Measurements from ENCODE around the gene IBA57. TPM values are rescaled to one million over a fixed set of nuclear protein-coding genes. Genes with fewer than 3 reads are reported as not detected.

IBA57 gene
- total and polyA plus RNA-seq, 3 donors from 2014 or later = 16.0 to 23.2 (median 21.0) TPM

GRCh38 chr1:228164561-228165371 is 838 bp upstream of the IBA57 start:
- TF ChIP-seq POLR2A (IDR thresholded peaks at IDR 0.05) = no peak
- TF ChIP-seq, protein P1, sequence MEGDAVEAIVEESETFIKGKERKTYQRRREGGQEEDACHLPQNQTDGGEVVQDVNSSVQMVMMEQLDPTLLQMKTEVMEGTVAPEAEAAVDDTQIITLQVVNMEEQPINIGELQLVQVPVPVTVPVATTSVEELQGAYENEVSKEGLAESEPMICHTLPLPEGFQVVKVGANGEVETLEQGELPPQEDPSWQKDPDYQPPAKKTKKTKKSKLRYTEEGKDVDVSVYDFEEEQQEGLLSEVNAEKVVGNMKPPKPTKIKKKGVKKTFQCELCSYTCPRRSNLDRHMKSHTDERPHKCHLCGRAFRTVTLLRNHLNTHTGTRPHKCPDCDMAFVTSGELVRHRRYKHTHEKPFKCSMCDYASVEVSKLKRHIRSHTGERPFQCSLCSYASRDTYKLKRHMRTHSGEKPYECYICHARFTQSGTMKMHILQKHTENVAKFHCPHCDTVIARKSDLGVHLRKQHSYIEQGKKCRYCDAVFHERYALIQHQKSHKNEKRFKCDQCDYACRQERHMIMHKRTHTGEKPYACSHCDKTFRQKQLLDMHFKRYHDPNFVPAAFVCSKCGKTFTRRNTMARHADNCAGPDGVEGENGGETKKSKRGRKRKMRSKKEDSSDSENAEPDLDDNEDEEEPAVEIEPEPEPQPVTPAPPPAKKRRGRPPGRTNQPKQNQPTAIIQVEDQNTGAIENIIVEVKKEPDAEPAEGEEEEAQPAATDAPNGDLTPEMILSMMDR (IDR thresholded peaks at IDR 0.05) = no peak
- Histone ChIP-seq H3K9me3 (no peaks in the 10 kb centered on the region), H3K4me3 (peak overlapping the region; percentile 83 to 94), H3K27me3 (no peaks in the 10 kb centered on the region), H3K4me1 (peaks cover 16% of the 10 kb centered on the region), H3K36me3 (ENCODE audit: low read depth, missing control alignments) (no peaks in the 10 kb centered on the region), H3K27ac (peak overlapping the region; percentile 99 to 100)
- 37 to 42% methylated on average over 20 of the region's 20 CpGs for WGBS, 2 donors
- intact Hi-C loops (cut with DNase I; ENCODE audit: low total_unique reads) = no loop called here
- DNase-seq = no peak

DNA sequence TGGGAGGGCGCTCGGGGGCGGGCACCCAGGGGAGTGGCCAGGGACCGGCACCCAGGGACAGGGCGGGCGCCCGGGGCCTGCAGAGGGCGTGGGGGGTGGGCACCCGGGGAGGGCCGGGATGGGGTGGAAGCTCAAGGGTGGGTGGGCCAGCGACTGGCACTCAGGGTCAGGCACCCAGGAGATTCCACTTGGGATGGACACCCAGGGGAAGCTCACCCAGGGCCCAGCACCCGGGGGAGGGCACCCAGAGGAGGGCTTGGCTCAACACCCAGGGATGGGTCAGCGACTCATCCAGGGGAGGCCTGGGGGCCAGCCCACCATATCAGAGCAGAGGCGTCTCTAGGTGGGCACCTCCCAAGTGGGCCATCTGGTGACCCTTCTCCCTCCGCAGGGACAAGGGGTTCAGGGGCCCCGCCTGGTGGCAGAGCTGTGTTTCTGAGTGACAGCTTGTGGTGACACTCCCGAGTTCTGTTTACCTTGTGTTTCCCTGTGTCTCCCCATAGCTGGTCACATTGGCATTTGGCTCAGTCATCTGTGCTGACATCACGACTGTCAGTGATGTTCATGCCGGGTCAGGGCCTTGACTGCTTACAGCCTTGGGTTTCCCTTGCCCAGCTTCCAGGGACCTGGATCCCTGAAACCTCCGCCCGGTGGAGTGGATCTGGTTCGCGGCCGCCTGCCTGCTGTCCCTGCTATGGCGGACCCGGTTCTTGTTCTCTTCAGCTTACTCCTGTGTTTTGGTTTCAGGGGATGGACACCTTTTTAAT is 749 bp downstream of the IBA57 start:
- Histone ChIP-seq H3K4me3 (peak overlapping the region; percentile 83 to 94), H3K36me3 (ENCODE audit: low read depth, missing control alignments) (no peaks in the 10 kb centered on the region), H3K27me3 (no peaks in the 10 kb centered on the region), H3K27ac (peak overlapping the region; percentile 99 to 100), H3K9me3 (no peaks in the 10 kb centered on the region), H3K4me1 (peaks cover 16% of the 10 kb centered on the region)
- intact Hi-C loops (cut with DNase I; ENCODE audit: low total_unique reads) = no loop called here
- peak; percentile 78 for DNase-seq
- 14 to 24% methylated on average over 15 to 25 of the region's 26 CpGs for WGBS, 2 donors
- TF ChIP-seq, protein P1 (IDR thresholded peaks at IDR 0.05) = peak in 1 of 3 experiments; percentile 38
- TF ChIP-seq POLR2A (IDR thresholded peaks at IDR 0.05) = no peak

DNA sequence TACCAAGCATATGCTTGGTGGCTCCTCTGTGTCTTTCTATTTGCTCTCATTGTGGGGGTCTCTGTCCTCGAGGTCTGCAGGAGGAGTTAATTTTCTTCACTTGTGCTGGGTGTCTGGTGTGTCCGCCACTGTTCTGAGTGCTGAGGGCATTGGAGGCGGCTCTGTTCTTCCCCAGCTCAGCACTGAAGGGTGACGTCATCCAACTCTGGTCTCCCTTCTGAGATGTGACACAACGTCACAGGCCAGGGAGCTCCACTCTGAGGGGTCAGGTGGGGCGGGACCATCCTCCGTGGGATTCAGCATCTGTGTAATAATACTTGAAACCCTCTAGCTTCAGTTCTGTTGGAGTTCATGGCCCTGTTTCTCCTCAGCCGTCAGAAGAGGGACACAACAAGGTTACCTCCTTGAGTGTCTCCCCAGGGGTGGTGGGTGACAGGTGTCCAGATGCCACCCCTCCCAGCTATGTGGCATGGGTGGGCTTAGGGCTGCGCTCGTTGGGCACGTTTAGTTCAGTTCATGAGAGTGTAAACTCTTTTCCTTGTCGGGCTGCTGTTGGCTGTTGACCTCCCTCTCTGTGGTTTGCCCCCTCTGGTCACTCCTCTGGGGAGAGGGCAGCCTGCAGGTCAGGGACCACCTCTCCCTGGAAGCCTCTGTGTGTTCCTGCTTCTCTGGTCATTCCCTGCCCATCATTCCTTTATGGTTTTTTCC is 3.1 kb downstream of the IBA57 start:
- no peak for TF ChIP-seq POLR2A (IDR thresholded peaks at IDR 0.05)
- TF ChIP-seq, protein P1 (IDR thresholded peaks at IDR 0.05) = no peak
- intact Hi-C loops (cut with DNase I; ENCODE audit: low total_unique reads) = no loop called here
- H3K9me3 ChIP-seq = no peaks in the 10 kb centered on the region
- H3K36me3 ChIP-seq (ENCODE audit: low read depth, missing control alignments) = no peaks in the 10 kb centered on the region
- no peaks in the 10 kb centered on the region for H3K27me3 ChIP-seq
- 67 to 84% methylated on average over 6 to 12 of the region's 12 CpGs for WGBS, 2 donors
- DNase-seq = no peak
- peaks cover 5% of the 10 kb centered on the region for H3K4me1 ChIP-seq
- no peak overlapping the region for H3K4me3 ChIP-seq
- no peak overlapping the region for H3K27ac ChIP-seq

DNA sequence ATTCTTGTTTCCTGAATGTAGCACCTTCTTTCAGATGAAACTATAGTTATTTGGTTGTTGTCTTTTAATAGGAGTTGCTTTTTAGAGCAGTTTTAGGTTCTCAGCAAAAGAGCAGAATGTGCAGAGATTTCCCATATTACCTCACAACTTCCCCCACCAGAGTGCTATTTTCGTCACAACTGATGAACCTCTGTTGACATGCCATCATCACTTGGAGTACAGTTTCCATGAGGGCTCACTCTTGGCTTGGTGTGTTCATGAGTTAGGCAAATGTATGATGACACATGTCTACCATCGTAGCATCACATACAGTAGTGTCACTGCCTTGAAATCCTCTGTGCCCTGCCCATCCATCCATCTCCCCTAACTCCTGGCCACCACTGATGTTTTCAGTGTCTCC is 3.7 kb downstream of the IBA57 start:
- Histone ChIP-seq H3K4me3 (no peak overlapping the region), H3K4me1 (peaks cover 5% of the 10 kb centered on the region), H3K36me3 (ENCODE audit: low read depth, missing control alignments) (no peaks in the 10 kb centered on the region), H3K27ac (no peak overlapping the region), H3K9me3 (no peaks in the 10 kb centered on the region), H3K27me3 (no peaks in the 10 kb centered on the region)
- WGBS, 2 donors = 93 to 94% methylated on average over 2 of the region's 2 CpGs
- intact Hi-C loops (cut with DNase I; ENCODE audit: low total_unique reads) = no loop called here
- no peak for TF ChIP-seq POLR2A (IDR thresholded peaks at IDR 0.05)
- TF ChIP-seq, protein P1 (IDR thresholded peaks at IDR 0.05) = no peak
- DNase-seq = no peak
